ENCODE data around the gene AK8.
"Not testable (repeated sequence)": the region's sequence is repeated elsewhere in the genome, so short reads cannot be mapped to it uniquely, and the experiment has no call there.

The AK8 gene

GRCh38 chr9:132723809-132724208 is 154.3 kb downstream of the AK8 start:
- no peak for DNase-seq (ENCODE audit: low spot score)
- TF ChIP-seq, protein P1, sequence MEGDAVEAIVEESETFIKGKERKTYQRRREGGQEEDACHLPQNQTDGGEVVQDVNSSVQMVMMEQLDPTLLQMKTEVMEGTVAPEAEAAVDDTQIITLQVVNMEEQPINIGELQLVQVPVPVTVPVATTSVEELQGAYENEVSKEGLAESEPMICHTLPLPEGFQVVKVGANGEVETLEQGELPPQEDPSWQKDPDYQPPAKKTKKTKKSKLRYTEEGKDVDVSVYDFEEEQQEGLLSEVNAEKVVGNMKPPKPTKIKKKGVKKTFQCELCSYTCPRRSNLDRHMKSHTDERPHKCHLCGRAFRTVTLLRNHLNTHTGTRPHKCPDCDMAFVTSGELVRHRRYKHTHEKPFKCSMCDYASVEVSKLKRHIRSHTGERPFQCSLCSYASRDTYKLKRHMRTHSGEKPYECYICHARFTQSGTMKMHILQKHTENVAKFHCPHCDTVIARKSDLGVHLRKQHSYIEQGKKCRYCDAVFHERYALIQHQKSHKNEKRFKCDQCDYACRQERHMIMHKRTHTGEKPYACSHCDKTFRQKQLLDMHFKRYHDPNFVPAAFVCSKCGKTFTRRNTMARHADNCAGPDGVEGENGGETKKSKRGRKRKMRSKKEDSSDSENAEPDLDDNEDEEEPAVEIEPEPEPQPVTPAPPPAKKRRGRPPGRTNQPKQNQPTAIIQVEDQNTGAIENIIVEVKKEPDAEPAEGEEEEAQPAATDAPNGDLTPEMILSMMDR (conservative IDR thresholded peaks at IDR 0.05; ENCODE audit: low read depth), result no peak
- no peak overlapping the region for H3K27ac ChIP-seq
- ChIA-PET POLR2A (ENCODE audit: low non-redundant PET) (no interaction called here), CTCF (interaction anchor here (0.6 to 0.7 kb wide), 3 partner anchors 17 to 797 kb away, joined by 3 to 4 read pairs (median 3); no protein-coding TSS in a partner anchor)

DNA sequence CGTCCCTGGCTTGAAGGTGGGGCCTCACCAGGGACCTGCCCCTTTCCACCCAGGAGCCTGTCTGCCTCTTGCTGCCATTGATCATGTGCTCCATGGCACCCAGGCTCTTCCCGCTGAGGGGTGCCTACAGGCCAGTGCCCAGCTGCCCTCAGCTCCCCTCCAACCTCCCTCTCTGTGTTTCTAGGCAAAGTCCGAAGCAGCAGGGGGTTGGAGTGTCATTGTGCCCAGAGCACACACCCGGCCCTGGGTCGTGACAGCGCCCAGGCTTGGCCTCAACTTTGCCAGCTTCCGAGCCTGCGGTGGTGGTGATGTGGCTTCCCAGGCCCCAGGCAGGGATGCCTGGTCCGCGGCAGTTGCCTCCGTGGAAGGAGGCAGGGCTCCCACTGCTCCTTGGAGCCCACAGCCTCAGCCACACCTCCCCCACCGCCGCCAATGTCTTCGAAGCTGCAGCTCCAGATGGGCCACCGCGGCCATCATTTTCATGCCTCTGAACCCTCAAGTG is 155.5 kb downstream of the AK8 start:
- CTCF ChIA-PET, result interaction anchor here (0.5 kb wide), 1 partner anchor 53 kb away, joined by 4 read pairs; the partner anchor contains the start of genes DDX31 and GTF3C4
- POLR2A ChIA-PET (ENCODE audit: low non-redundant PET), result no interaction called here

GRCh38 chr9:132721661-132722060 is 156.4 kb downstream of the AK8 start:
- CTCF ChIA-PET, result no interaction called here

More for the DNA sequence above, 155.5 kb downstream of the AK8 start:
- TF ChIP-seq, protein P1 (conservative IDR thresholded peaks at IDR 0.05; ENCODE audit: low read depth), result no peak
- DNase-seq (ENCODE audit: low spot score), result no peak
- H3K27ac ChIP-seq, result no peak overlapping the region

GRCh38 chr9:132718381-132718928 is 159.6 kb downstream of the AK8 start:
- DNase-seq (ENCODE audit: low spot score); POLR2A ChIA-PET (ENCODE audit: low non-redundant PET); CTCF ChIA-PET; H3K27ac ChIP-seq: not testable (repeated sequence)

More at GRCh38 chr9:132721661-132722060, 156.4 kb downstream of the AK8 start:
- TF ChIP-seq, protein P1 (conservative IDR thresholded peaks at IDR 0.05; ENCODE audit: low read depth), result no peak
- DNase-seq (ENCODE audit: low spot score), result no peak
- no peak overlapping the region for H3K27ac ChIP-seq
- POLR2A ChIA-PET (ENCODE audit: low non-redundant PET), result no interaction called here

- H3K27ac ChIP-seq, result no peak overlapping the region
- ChIA-PET POLR2A (ENCODE audit: low non-redundant PET) (no interaction called here), CTCF (interaction anchor here (0.6 kb wide), 2 partner anchors 22 to 66 kb away, joined by 4 read pairs; no protein-coding TSS in a partner anchor)
- TF ChIP-seq, protein P1 (conservative IDR thresholded peaks at IDR 0.05; ENCODE audit: low read depth), result no peak
- no peak for DNase-seq (ENCODE audit: low spot score)
Measured at GRCh38 chr9:132717326-132717945, 160.6 kb downstream of the AK8 start.

DNA sequence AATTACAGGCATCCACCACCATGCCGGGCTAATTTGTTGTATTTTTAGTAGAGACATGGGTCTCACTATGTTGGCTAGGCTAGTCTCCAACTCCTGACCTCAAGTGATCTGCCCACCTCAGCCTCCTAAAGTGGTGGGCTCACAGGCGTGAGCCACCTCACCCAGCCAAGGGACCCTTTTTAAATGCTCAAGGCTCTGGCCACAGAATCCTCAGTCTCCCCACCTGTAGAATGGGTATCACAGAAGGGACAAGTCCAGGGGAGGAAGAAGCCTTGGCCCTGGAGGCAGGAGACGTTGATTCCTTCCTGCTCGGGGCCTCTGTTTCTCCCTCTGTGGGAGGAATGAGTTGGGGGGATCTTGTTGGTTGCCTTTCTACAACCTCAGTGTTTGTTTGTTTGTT is 162.1 kb downstream of the AK8 start:
- no peak for DNase-seq (ENCODE audit: low spot score)
- TF ChIP-seq, protein P1 (conservative IDR thresholded peaks at IDR 0.05; ENCODE audit: low read depth), result no peak
- H3K27ac ChIP-seq, result no peak overlapping the region
- POLR2A ChIA-PET (ENCODE audit: low non-redundant PET), result no interaction called here
- CTCF ChIA-PET, result no interaction called here

DNA sequence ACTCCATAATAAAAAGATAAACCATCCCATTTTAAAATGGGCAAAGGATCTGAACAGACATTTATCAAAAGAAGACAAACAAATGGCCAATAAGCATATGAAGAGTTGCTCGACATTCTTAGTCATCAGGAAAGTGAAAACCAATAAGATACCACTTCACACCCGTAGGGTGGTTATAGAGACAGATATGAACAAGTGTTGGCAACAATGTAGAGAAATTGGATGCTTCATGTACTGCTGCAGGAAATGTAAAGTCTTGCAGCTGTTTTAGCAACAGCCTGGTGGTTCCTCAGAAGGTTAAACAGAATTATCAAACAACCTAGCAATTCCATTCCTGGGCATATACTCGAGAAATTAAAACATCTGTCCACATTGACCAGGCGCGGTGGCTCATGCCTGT is 165.3 kb downstream of the AK8 start:
- ChIA-PET CTCF (no interaction called here), POLR2A (ENCODE audit: low non-redundant PET) (no interaction called here)
- no peak overlapping the region for H3K27ac ChIP-seq
- TF ChIP-seq, protein P1 (conservative IDR thresholded peaks at IDR 0.05; ENCODE audit: low read depth), result no peak
- no peak for DNase-seq (ENCODE audit: low spot score)

Data from RWPE1 (cell line).